Measurements from ENCODE around the gene SYT5. TPM values are rescaled to one million over a fixed set of nuclear protein-coding genes. Genes with fewer than 3 reads are reported as not detected.

Gene SYT5
- total RNA-seq, 6 experiments from 2014 or later: 0.06 to 1.7 TPM; not detected in 4

DNA sequence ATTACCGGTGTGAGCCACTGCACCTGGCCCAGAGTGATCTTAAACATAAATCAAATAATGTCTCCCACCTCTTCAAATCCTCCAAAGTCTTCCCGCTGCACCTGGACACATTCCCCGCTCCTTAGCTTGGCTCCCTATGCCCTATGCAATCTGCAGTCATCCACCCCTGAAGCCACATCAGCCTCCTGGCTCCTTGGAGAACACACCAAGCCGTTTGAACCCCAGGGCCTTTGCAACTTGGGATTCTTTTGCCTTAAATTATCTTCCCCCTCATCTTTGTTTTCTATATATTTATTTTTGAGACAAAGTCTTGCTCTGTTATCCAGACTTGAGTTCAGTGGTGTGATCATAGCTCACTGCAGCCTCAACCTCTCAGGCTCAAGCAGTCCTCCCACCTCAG lies 11.0 kb downstream of the SYT5 start:
- Histone ChIP-seq H3K27me3 (peaks cover 0 to 7% of the 10 kb centered on the region in 2 donors), H3K4me3 (no peak overlapping the region), H3K27ac (no peak overlapping the region), H3K4me1 (peaks cover 0 to 5% (median 0%) of the 10 kb centered on the region in 4 donors), H3K36me3 (no peaks in the 10 kb centered on the region), H3K9me3 (no peaks in the 10 kb centered on the region)
- intact Hi-C loops (cut with DNase I): no loop called here
- ATAC-seq (no peak), DNase-seq (no peak)
- no peak for TF ChIP-seq POLR2A (IDR thresholded peaks at IDR 0.05)
- TF ChIP-seq, protein P1, sequence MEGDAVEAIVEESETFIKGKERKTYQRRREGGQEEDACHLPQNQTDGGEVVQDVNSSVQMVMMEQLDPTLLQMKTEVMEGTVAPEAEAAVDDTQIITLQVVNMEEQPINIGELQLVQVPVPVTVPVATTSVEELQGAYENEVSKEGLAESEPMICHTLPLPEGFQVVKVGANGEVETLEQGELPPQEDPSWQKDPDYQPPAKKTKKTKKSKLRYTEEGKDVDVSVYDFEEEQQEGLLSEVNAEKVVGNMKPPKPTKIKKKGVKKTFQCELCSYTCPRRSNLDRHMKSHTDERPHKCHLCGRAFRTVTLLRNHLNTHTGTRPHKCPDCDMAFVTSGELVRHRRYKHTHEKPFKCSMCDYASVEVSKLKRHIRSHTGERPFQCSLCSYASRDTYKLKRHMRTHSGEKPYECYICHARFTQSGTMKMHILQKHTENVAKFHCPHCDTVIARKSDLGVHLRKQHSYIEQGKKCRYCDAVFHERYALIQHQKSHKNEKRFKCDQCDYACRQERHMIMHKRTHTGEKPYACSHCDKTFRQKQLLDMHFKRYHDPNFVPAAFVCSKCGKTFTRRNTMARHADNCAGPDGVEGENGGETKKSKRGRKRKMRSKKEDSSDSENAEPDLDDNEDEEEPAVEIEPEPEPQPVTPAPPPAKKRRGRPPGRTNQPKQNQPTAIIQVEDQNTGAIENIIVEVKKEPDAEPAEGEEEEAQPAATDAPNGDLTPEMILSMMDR (IDR thresholded peaks at IDR 0.05): no peak
- 18% methylated on average over 2 of the region's 4 CpGs for WGBS (ENCODE audit: insufficient coverage, low coverage, low lambda C conversion rate, missing lambda C conversion rate)

GRCh38 chr19:55166530-55167268 lies 13.4 kb downstream of the SYT5 start, which contains the start of gene DNAAF3:
DNAAF3 (minus strand) TSS chr19:55166613; CDS start chr19:55166413, 200 bp downstream.
- H3K27ac ChIP-seq: no peak within 1 kb of the TSS
- ATAC-seq: peak; percentile 97 to 99 (median 98)
- under 1% methylated on average over 32 of the region's 33 CpGs for WGBS (ENCODE audit: insufficient coverage, low coverage, low lambda C conversion rate, missing lambda C conversion rate)
- no peaks in the 10 kb centered on the region for H3K9me3 ChIP-seq
- TF ChIP-seq, protein P1 (IDR thresholded peaks at IDR 0.05): no peak
- no peak for TF ChIP-seq POLR2A (IDR thresholded peaks at IDR 0.05)
- intact Hi-C loops (cut with DNase I): no loop called here
- H3K4me1 ChIP-seq: peaks cover 0 to 5% (median 0%) of the 10 kb centered on the region in 4 donors
- DNase-seq: peak; percentile 92 to 97 (median 96)
- H3K27me3 ChIP-seq: peaks cover 0 to 8% of the 10 kb centered on the region in 2 donors
- H3K36me3 ChIP-seq: no peaks in the 10 kb centered on the region
- peak within 1 kb of the TSS; percentile 36 to 54 (median 47) for H3K4me3 ChIP-seq

GRCh38 chr19:55165952-55166529 lies 14.0 kb downstream of the SYT5 start:
- no peak overlapping the region for H3K27ac ChIP-seq
- 10% methylated on average over 4 of the region's 34 CpGs for WGBS (ENCODE audit: insufficient coverage, low coverage, low lambda C conversion rate, missing lambda C conversion rate)
- H3K27me3 ChIP-seq: peaks cover 0 to 15% of the 10 kb centered on the region in 2 donors

DNA sequence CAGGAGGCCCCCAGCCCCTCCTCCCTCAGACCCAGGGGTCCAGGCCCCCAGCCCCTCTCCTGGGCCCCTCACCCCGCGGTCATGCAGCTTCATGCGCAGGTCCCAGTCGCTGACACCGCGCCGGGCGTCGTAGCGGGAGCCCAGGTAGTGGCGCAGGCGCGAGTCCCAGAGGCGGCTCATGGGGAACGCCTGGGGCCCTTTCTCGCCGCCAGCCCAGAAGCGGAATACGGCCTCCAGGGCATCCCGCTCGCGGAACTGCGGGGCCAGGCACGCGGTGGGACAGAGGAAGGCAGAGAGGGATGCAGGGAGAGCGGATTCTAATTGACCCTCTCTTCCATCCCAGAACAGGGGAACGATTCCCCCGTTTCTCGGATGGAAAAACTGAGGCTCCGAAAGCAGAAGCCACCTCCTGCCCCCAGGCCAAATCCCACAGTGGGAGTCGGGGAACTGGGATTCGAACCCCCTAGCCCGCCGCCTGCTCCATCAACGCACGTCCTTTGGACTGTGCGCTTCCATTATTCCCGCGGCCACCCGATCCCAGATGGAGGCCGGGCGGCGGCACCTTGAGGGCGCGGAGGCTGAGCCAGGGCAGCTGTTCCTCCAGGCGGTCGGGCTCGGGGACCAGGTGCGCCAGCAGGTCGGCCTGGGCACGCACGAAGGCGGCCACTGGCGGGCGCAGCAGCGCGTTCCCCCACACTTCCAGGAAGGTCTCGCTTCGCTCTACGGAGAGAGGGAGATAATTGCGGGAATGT lies 18.3 kb downstream of the SYT5 start:
- Histone ChIP-seq H3K36me3 (no peaks in the 10 kb centered on the region), H3K4me3 (no peak overlapping the region), H3K27ac (no peak overlapping the region), H3K4me1 (peaks cover 0 to under 1% (median 0%) of the 10 kb centered on the region in 4 donors), H3K27me3 (peaks cover 0 to 23% of the 10 kb centered on the region in 2 donors), H3K9me3 (no peaks in the 10 kb centered on the region)
- TF ChIP-seq, protein P1 (IDR thresholded peaks at IDR 0.05): no peak
- TF ChIP-seq POLR2A (IDR thresholded peaks at IDR 0.05): no peak
- ATAC-seq (no peak), DNase-seq (no peak)
- intact Hi-C loops (cut with DNase I): no loop called here
- WGBS (ENCODE audit: insufficient coverage, low coverage, low lambda C conversion rate, missing lambda C conversion rate): 37% methylated on average over 11 of the region's 61 CpGs

More at GRCh38 chr19:55165952-55166529, 14.0 kb downstream of the SYT5 start:
- H3K9me3 ChIP-seq: no peaks in the 10 kb centered on the region
- intact Hi-C loops (cut with DNase I): no loop called here
- peak overlapping the region; percentile 36 to 54 (median 47) for H3K4me3 ChIP-seq
- ATAC-seq (peak; percentile 47 to 78 (median 64)), DNase-seq (peak in 2 of 3 donors; percentile 49 to 67)
- TF ChIP-seq POLR2A (IDR thresholded peaks at IDR 0.05): no peak
- TF ChIP-seq, protein P1 (IDR thresholded peaks at IDR 0.05): peak; percentile 24 to 41 (median 32)
- H3K4me1 ChIP-seq: peaks cover 0 to 5% (median 0%) of the 10 kb centered on the region in 4 donors
- H3K36me3 ChIP-seq: no peaks in the 10 kb centered on the region
